ENCODE results near the gene MAT2A. TPM values are rescaled to one million over a fixed set of nuclear protein-coding genes. Genes with fewer than 3 reads are reported as not detected.

Gene MAT2A
- total and polyA plus RNA-seq, 2 experiments from 2014 or later: 202 to 379 TPM

- Histone ChIP-seq H3K27ac (peak overlapping the region; percentile 79), H4K20me1 (ENCODE audit: insufficient read depth, poor library complexity, severe bottlenecking) (no peaks in the 10 kb centered on the region), H3K4me2 (no peak overlapping the region), H2AFZ (no peak overlapping the region), H3K36me3 (replicated peaks; ENCODE audit: insufficient read depth, low read depth) (no peaks in the 10 kb centered on the region), H3K27me3 (no peaks in the 10 kb centered on the region), H3K9me3 (ENCODE audit: low read depth) (no peaks in the 10 kb centered on the region), H3K4me1 (ENCODE audit: insufficient read depth) (peaks cover 33% of the 10 kb centered on the region), H3K9me2 (replicated peaks; ENCODE audit: insufficient read depth) (no peaks in the 10 kb centered on the region), H3K4me3 (no peak overlapping the region), H3K79me2 (no peaks in the 10 kb centered on the region)
- DNase-seq (ENCODE audit: low spot score): peak; percentile 66
- TF ChIP-seq EZH2phosphoT487 (IDR thresholded peaks at IDR 0.05; ENCODE audit: low read depth, severe bottlenecking, unreplicated experiment): no peak
- TF ChIP-seq, protein P1, sequence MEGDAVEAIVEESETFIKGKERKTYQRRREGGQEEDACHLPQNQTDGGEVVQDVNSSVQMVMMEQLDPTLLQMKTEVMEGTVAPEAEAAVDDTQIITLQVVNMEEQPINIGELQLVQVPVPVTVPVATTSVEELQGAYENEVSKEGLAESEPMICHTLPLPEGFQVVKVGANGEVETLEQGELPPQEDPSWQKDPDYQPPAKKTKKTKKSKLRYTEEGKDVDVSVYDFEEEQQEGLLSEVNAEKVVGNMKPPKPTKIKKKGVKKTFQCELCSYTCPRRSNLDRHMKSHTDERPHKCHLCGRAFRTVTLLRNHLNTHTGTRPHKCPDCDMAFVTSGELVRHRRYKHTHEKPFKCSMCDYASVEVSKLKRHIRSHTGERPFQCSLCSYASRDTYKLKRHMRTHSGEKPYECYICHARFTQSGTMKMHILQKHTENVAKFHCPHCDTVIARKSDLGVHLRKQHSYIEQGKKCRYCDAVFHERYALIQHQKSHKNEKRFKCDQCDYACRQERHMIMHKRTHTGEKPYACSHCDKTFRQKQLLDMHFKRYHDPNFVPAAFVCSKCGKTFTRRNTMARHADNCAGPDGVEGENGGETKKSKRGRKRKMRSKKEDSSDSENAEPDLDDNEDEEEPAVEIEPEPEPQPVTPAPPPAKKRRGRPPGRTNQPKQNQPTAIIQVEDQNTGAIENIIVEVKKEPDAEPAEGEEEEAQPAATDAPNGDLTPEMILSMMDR (IDR thresholded peaks at IDR 0.05; ENCODE audit: poor library complexity): peak; percentile 24
- WGBS (ENCODE audit: low lambda C conversion rate, missing lambda C conversion rate): 88% methylated on average over 17 of the region's 17 CpGs
Measured at GRCh38 chr2:85503168-85503850, 35.7 kb upstream of the MAT2A start.

DNA sequence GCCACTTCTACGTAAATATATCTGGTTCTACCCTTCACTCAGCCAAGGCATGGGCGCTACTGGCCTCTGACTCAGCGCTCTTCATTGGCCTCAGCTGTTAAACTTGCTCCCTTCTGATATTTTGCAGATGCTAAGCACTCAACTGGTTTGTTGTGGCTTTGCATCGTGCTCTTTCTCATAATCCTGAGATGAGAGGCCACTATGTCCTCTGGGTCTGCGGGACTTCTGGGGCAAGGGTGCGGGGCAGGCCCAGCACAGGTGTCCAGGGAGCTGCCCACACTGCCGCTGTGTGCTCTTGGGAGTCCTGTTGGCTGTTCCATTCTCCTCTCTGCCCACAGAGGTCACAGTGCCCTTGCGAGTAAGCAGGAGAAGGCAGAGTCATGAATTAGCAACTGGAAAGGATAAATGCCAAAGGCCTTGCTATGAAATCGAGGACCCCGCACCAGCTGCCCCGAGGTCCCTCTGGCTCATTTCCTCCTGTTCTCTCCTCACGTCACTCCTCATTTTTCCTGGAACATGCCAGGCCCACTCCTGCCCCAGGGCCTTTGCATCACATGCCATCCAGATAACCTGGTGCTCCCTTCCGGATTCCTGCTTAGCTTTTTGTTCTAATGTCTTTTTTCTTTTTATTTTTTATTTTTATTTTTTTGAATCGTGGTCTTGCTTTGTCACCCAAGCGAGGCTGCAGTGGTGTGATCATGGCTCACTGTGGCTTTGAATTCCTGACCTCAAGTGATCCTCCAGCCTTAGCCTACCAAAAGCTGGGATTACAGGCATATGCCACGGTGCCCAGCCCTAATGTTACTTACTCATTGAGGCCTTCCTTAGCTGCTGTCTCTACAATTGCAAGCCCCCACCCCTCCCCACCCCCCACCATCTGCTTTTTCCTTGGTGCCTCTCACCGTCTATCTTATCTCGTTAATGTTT lies 34.9 kb upstream of the MAT2A start:
- Histone ChIP-seq H3K36me3 (replicated peaks; ENCODE audit: insufficient read depth, low read depth) (no peaks in the 10 kb centered on the region), H3K4me2 (no peak overlapping the region), H3K27ac (peak overlapping the region; percentile 79), H2AFZ (no peak overlapping the region), H3K79me2 (no peaks in the 10 kb centered on the region), H3K9me3 (ENCODE audit: low read depth) (no peaks in the 10 kb centered on the region), H3K9me2 (replicated peaks; ENCODE audit: insufficient read depth) (no peaks in the 10 kb centered on the region), H3K4me1 (ENCODE audit: insufficient read depth) (peaks cover 33% of the 10 kb centered on the region), H3K4me3 (no peak overlapping the region), H4K20me1 (ENCODE audit: insufficient read depth, poor library complexity, severe bottlenecking) (no peaks in the 10 kb centered on the region), H3K27me3 (no peaks in the 10 kb centered on the region)
- no peak for DNase-seq (ENCODE audit: low spot score)
- WGBS (ENCODE audit: low lambda C conversion rate, missing lambda C conversion rate): 81% methylated on average over 18 of the region's 18 CpGs
- TF ChIP-seq EZH2phosphoT487 (IDR thresholded peaks at IDR 0.05; ENCODE audit: low read depth, severe bottlenecking, unreplicated experiment) (no peak), EZH2 (IDR thresholded peaks at IDR 0.05; ENCODE audit: borderline replicate concordance) (no peak)
- TF ChIP-seq, protein P1 (IDR thresholded peaks at IDR 0.05; ENCODE audit: poor library complexity): no peak

DNA sequence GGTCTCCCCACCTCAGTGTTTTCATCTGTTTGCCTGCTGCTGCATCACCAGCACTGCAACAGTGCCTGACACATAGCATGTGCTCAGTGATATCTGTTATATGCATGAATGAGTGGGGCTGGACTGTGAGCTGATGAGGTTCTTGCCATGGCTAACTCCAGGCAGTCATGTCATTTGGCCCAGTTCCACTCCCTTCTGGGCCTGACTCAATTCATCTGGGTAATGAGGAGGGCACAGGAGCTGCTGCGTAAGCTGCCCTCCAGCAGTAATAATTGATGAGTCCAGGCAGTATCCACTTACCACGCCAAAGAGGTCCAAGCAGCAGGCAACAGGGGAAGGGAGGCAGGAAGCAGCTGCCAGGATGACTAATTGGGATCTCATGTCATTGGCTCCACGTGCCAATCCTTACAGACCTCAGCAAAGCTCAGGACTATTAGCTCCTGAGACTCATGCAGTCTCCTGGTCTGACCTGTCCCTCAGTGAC lies 34.1 kb upstream of the MAT2A start:
- H4K20me1 ChIP-seq (ENCODE audit: insufficient read depth, poor library complexity, severe bottlenecking): no peaks in the 10 kb centered on the region
- no peak for DNase-seq (ENCODE audit: low spot score)
- H2AFZ ChIP-seq: no peak overlapping the region
- TF ChIP-seq, protein P1 (IDR thresholded peaks at IDR 0.05; ENCODE audit: poor library complexity): no peak
- TF ChIP-seq EZH2phosphoT487 (IDR thresholded peaks at IDR 0.05; ENCODE audit: low read depth, severe bottlenecking, unreplicated experiment): no peak
- no peak for TF ChIP-seq EZH2 (IDR thresholded peaks at IDR 0.05; ENCODE audit: borderline replicate concordance)
- H3K36me3 ChIP-seq (replicated peaks; ENCODE audit: insufficient read depth, low read depth): no peaks in the 10 kb centered on the region
- peaks cover 31% of the 10 kb centered on the region for H3K4me1 ChIP-seq (ENCODE audit: insufficient read depth)
- no peaks in the 10 kb centered on the region for H3K79me2 ChIP-seq
- 75% methylated on average over 3 of the region's 3 CpGs for WGBS (ENCODE audit: low lambda C conversion rate, missing lambda C conversion rate)
- H3K9me3 ChIP-seq (ENCODE audit: low read depth): no peaks in the 10 kb centered on the region
- H3K27me3 ChIP-seq: no peaks in the 10 kb centered on the region
- no peak overlapping the region for H3K4me2 ChIP-seq
- no peak overlapping the region for H3K4me3 ChIP-seq
- H3K27ac ChIP-seq: no peak overlapping the region
- no peaks in the 10 kb centered on the region for H3K9me2 ChIP-seq (replicated peaks; ENCODE audit: insufficient read depth)
